ENCODE measurements around the gene PTRH2.

DNA sequence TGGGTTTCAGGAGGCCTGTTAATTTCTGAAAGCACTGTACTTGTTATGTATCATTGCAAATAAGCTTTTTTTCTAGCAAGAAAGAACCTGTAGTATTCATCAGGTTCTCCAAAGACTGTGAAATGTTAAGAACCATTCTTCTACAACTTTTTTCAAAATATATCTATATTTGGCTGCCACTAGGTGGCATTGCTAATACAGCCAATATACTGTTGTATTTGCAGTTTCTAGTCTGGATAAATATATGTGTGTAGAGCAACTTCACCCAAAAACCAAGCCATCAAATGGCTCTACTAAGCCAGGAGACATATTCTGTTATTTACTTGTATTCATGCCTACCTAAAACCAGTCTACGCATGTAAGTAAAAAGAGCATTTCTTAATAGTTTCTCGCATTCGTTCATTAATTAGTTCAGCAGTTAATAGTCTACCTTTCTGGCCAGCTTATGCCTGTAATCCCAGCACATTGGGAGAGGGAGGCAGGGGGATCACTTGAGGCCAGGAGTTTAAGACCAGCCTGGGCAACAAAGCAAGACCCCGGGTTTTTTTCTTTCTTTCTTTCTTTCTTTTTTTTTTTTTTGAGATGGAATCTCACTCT is 39.7 kb upstream of the PTRH2 start:
- TF ChIP-seq CTCF (IDR thresholded peaks at IDR 0.05; ENCODE audit: insufficient read depth, low read depth, low read length) (peak; percentile 68), EZH2 (IDR thresholded peaks at IDR 0.05; ENCODE audit: insufficient read depth, low read length) (no peak)

Measured in astrocyte (in vitro differentiated cells and primary cell).